Vagina (tissue), 2 donors: ENCODE results near the gene SOCS3. TPM values are rescaled to one million over a fixed set of nuclear protein-coding genes. Genes with fewer than 3 reads are reported as not detected.
A peak's percentile ranks its signal among the peaks of the same experiment; 100 is the strongest.
"Not testable (repeated sequence)": the region's sequence is repeated elsewhere in the genome, so short reads cannot be mapped to it uniquely, and the experiment has no call there.

Experiments used
- DNase-seq, 2 donors: peaks; one replicate each; pipeline ENCODE4 v3.0.0-alpha.2; 2017; ENCODE audit errors: extremely low spot score in 2 of 2
- H3K27ac ChIP-seq: fragments of 200-600 bp; sonication (generic); one replicate; pipeline ENCODE4 v1.5.1; 2019
- H3K27me3 ChIP-seq: fragments of 200-600 bp; sonication (generic); one replicate; pipeline ENCODE4 v1.5.1; 2019
- H3K36me3 ChIP-seq, 2 donors: fragments of 200-600 bp; sonication (generic); one replicate each; pipeline ENCODE4 v1.5.1; 2017 to 2019
- H3K4me1 ChIP-seq: fragments of 200-600 bp; sonication (generic); one replicate; pipeline ENCODE4 v1.5.1; 2019
- H3K4me3 ChIP-seq, 2 donors: fragments of 200-600 bp; sonication (generic); 1 replicate in 1 of 2; 2 replicates in 1 of 2; pipeline ENCODE4 v1.5.1; 2016 to 2019
- H3K9me3 ChIP-seq: fragments of 200-600 bp; sonication (generic); one replicate; pipeline ENCODE4 v1.5.1; 2019
- CTCF ChIP-seq, 3 experiments: fragments of 450-650 bp in 2 of 3; fragments of 200-600 bp in 1 of 3; sonication (generic) in 1 of 3; IDR thresholded peaks; one replicate each; pipeline ENCODE4 v1.5.1; 2017 to 2019; ENCODE audit warnings: antibody characterized with exemption in 3 of 3, mild to moderate bottlenecking in 2 of 3, moderate library complexity in 2 of 3
- POLR2A ChIP-seq, 2 donors: fragments of 450-650 bp; IDR thresholded peaks; one replicate each; pipeline ENCODE4 v1.6.1; 2017; ENCODE audit warnings: antibody characterized with exemption in 2 of 2, mild to moderate bottlenecking in 2 of 2, moderate library complexity in 2 of 2
- POLR2AphosphoS5 ChIP-seq, 2 donors: sonication (generic); formaldehyde crosslinking; IDR thresholded peaks; one replicate each; pipeline ENCODE4 v1.9.0; 2017; ENCODE audit warnings: antibody characterized with exemption in 2 of 2, mild to moderate bottlenecking in 2 of 2, low read depth in 1 of 2; ENCODE audit not compliant: insufficient read depth in 1 of 2
- intact Hi-C: fragments of 100-400 bp; cut with DNase I; formaldehyde crosslinking; loops from one replicate; pipeline ENCODE4 v1.15.1; 2023
- total RNA-seq: library from RNA; depleted of rRNA; stranded (reverse); fragments of >200 nt; gene quantifications from one replicate; pipeline ENCODE4 v1.2.3, GENCODE V29; 2016

SOCS3 gene
- total RNA-seq, 1 donor from 2014 or later = 173 TPM

- peak overlapping the region; percentile 6 to 22 for H3K4me3 ChIP-seq
- H3K27ac ChIP-seq = peak overlapping the region; percentile 92
- intact Hi-C loops = loop anchor here (2.0 kb wide), 2 partner anchors 35 to 45 kb away; partner anchors contain the start of gene SOCS3
- TF ChIP-seq CTCF (IDR thresholded peaks at IDR 0.05) = no peak
- peak; percentile 85 to 87 for TF ChIP-seq POLR2AphosphoS5 (IDR thresholded peaks at IDR 0.05; ENCODE audit: insufficient read depth in 1 of 2, low read depth in 1 of 2)
- TF ChIP-seq POLR2A (IDR thresholded peaks at IDR 0.05) = peak in 1 of 2 donors; percentile 9
- no peaks in the 10 kb centered on the region for H3K9me3 ChIP-seq
- peaks cover 44% of the 10 kb centered on the region for H3K4me1 ChIP-seq
- H3K27me3 ChIP-seq = no peaks in the 10 kb centered on the region
- DNase-seq = peak in 1 of 2 donors; percentile 97
- no peaks in the 10 kb centered on the region for H3K36me3 ChIP-seq
Measured at GRCh38 chr17:78315355-78316114, 44.3 kb downstream of the SOCS3 start.

GRCh38 chr17:78314683-78315354 lies 45.1 kb downstream of the SOCS3 start:
- H3K4me1 ChIP-seq = peaks cover 44% of the 10 kb centered on the region
- H3K27ac ChIP-seq = peak overlapping the region; percentile 92
- no peaks in the 10 kb centered on the region for H3K9me3 ChIP-seq
- no peak for DNase-seq
- no peaks in the 10 kb centered on the region for H3K36me3 ChIP-seq
- no peaks in the 10 kb centered on the region for H3K27me3 ChIP-seq
- intact Hi-C loops = loop anchor here (2.0 kb wide), 2 partner anchors 36 to 46 kb away; partner anchors contain the start of gene SOCS3
- H3K4me3 ChIP-seq = peak overlapping the region; percentile 37 to 52
- TF ChIP-seq POLR2AphosphoS5 (IDR thresholded peaks at IDR 0.05; ENCODE audit: insufficient read depth in 1 of 2, low read depth in 1 of 2) (no peak), CTCF (IDR thresholded peaks at IDR 0.05) (no peak), POLR2A (IDR thresholded peaks at IDR 0.05) (no peak)

- Histone ChIP-seq H3K36me3 (no peaks in the 10 kb centered on the region), H3K9me3 (no peaks in the 10 kb centered on the region), H3K27me3 (no peaks in the 10 kb centered on the region), H3K4me3 (peak overlapping the region; percentile 37 to 52), H3K4me1 (peaks cover 44% of the 10 kb centered on the region), H3K27ac (peak overlapping the region; percentile 92)
- no peak for DNase-seq
- intact Hi-C loops = loop anchor here (2.0 kb wide), 2 partner anchors 37 to 47 kb away; partner anchors contain the start of gene SOCS3
- TF ChIP-seq POLR2A (IDR thresholded peaks at IDR 0.05) (no peak), POLR2AphosphoS5 (IDR thresholded peaks at IDR 0.05; ENCODE audit: insufficient read depth in 1 of 2, low read depth in 1 of 2) (peak; percentile 49 to 71)
Measured at GRCh38 chr17:78313735-78314648, 45.9 kb downstream of the SOCS3 start.

DNA sequence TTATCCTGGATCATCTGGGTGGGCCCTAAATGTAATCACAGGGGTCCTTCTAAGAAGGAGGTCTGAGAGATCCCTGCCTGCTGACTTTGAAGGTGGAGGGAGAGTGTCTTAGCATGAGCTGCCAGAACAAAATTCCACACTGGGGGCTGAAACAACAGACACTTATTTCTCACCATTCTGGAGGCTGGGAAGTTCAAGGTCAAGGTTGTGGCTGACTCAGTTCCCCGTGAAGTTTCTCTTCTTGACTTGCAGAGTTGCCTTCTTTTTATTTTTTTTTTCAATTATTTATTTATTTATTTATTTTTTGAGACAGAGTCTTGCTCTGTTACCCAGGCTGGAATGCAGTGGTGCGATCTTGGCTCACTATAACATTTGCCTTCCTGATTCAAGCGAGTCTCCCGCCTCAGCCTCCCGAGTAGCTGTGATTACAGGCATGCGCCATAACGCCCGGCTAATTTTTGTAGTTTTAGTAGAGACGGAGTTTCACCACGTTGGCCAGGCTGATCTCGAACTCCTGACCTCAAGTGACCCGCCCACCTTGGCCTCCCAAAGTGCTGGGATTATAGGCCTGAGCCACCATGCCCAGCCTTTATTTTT lies 50.1 kb downstream of the SOCS3 start:
- H3K4me3 ChIP-seq, H3K9me3 ChIP-seq, H3K27me3 ChIP-seq, H3K36me3 ChIP-seq, intact Hi-C loops, DNase-seq, H3K27ac ChIP-seq: not testable (repeated sequence)
- peaks cover 12% of the 10 kb centered on the region for H3K4me1 ChIP-seq

- Histone ChIP-seq H3K36me3 (no peaks in the 10 kb centered on the region), H3K9me3 (no peaks in the 10 kb centered on the region), H3K27me3 (no peaks in the 10 kb centered on the region), H3K4me3 (no peak overlapping the region), H3K27ac (no peak overlapping the region), H3K4me1 (no peaks in the 10 kb centered on the region)
- TF ChIP-seq CTCF (IDR thresholded peaks at IDR 0.05) (no peak), POLR2A (IDR thresholded peaks at IDR 0.05) (no peak), POLR2AphosphoS5 (IDR thresholded peaks at IDR 0.05; ENCODE audit: insufficient read depth in 1 of 2, low read depth in 1 of 2) (no peak)
- DNase-seq = no peak
- intact Hi-C loops = no loop called here
Measured at GRCh38 chr17:78307887-78308638, 51.8 kb downstream of the SOCS3 start.
